SK-N-SH treated with all-trans-retinoic acid at 6 μM for 48 hours (cell line): ENCODE results near the gene DEDD2.

ENCODE experiments used
- ATAC-seq: fragments of 200-7000 bp; cut with Tn5 transposase; 3 replicates; pipeline ENCODE4 v1.9.1; 2020; ENCODE audit warnings: mild to moderate bottlenecking, moderate library complexity
- ARNTL ChIP-seq: fragments of 450-650 bp; formaldehyde crosslinking; IDR thresholded peaks from 2 replicates; pipeline ENCODE4 v1.5.0; 2020; ENCODE audit warnings: low read depth, mild to moderate bottlenecking, moderate library complexity, borderline replicate concordance
- BACH2 ChIP-seq: fragments of 250-450 bp; sonication (Bioruptor Pico); IDR thresholded peaks from 2 replicates; pipeline ENCODE4 v1.9.0; 2021; ENCODE audit warnings: mild to moderate bottlenecking, borderline replicate concordance
- ESRRG ChIP-seq: fragments of 250-450 bp; sonication (Bioruptor Pico); IDR thresholded peaks from 2 replicates; pipeline ENCODE4 v1.6.1; 2021; ENCODE audit warnings: mild to moderate bottlenecking
- GLIS3 ChIP-seq: fragments of 250-450 bp; sonication (Bioruptor Pico); IDR thresholded peaks from 2 replicates; pipeline ENCODE4 v1.5.0; 2020; ENCODE audit warnings: mild to moderate bottlenecking, moderate library complexity
- ISL1 ChIP-seq: fragments of 250-450 bp; sonication (Bioruptor Pico); IDR thresholded peaks from 2 replicates; pipeline ENCODE4 v2.1.2; 2022; ENCODE audit warnings: mild to moderate bottlenecking, moderate library complexity
- OSR1 ChIP-seq: fragments of 250-450 bp; sonication (Bioruptor Pico); IDR thresholded peaks from 2 replicates; pipeline ENCODE4 v1.8.0; 2022; ENCODE audit warnings: moderate library complexity, mild to moderate bottlenecking, inconsistent platforms
- PPARA ChIP-seq: fragments of 250-450 bp; sonication (Bioruptor Pico); IDR thresholded peaks from 2 replicates; pipeline ENCODE4 v1.5.0; 2020; ENCODE audit warnings: mild to moderate bottlenecking, borderline replicate concordance
- RARB ChIP-seq: fragments of 250-450 bp; sonication (Bioruptor Pico); IDR thresholded peaks from 2 replicates; pipeline ENCODE4 v1.8.0; 2021; ENCODE audit warnings: mild to moderate bottlenecking, moderate library complexity
- SNAI2 ChIP-seq: fragments of 250-450 bp; sonication (Bioruptor Pico); IDR thresholded peaks from 2 replicates; pipeline ENCODE4 v1.5.0; 2020; ENCODE audit warnings: mild to moderate bottlenecking, moderate library complexity
- TCF4 ChIP-seq: fragments of 250-450 bp; sonication (Bioruptor Pico); IDR thresholded peaks from 2 replicates; pipeline ENCODE4 v1.8.0; 2021; ENCODE audit warnings: mild to moderate bottlenecking, moderate library complexity, borderline replicate concordance
- TOX ChIP-seq: fragments of 250-450 bp; sonication (Bioruptor Pico); IDR thresholded peaks from 2 replicates; pipeline ENCODE4 v1.8.0; 2021; ENCODE audit warnings: mild to moderate bottlenecking, moderate library complexity, borderline replicate concordance
- ZC3H10 ChIP-seq: fragments of 250-450 bp; sonication (Bioruptor Pico); IDR thresholded peaks from 2 replicates; pipeline ENCODE4 v1.5.1; 2021; ENCODE audit warnings: mild to moderate bottlenecking, moderate library complexity
- ZFP3 ChIP-seq: fragments of 250-450 bp; sonication (Bioruptor Pico); IDR thresholded peaks from 2 replicates; pipeline ENCODE4 v1.5.0; 2020; ENCODE audit warnings: mild to moderate bottlenecking, moderate library complexity
- ZFP30 ChIP-seq: fragments of 450-650 bp; formaldehyde crosslinking; IDR thresholded peaks from 2 replicates; pipeline ENCODE4 v1.5.0; 2022; ENCODE audit warnings: mild to moderate bottlenecking, moderate library complexity
- ZNF565 ChIP-seq: fragments of 450-650 bp; formaldehyde crosslinking; conservative IDR thresholded peaks from 2 replicates; pipeline ENCODE4 v1.5.0; 2020; ENCODE audit warnings: low read depth, mild to moderate bottlenecking, moderate library complexity
- ZNF70 ChIP-seq: fragments of 450-650 bp; formaldehyde crosslinking; IDR thresholded peaks from 2 replicates; pipeline ENCODE4 v1.5.0; 2020; ENCODE audit warnings: mild to moderate bottlenecking, moderate library complexity
- ZNF8 ChIP-seq: fragments of 450-650 bp; formaldehyde crosslinking; IDR thresholded peaks from 2 replicates; pipeline ENCODE4 v1.5.0; 2020; ENCODE audit warnings: mild to moderate bottlenecking, moderate library complexity
- TF ChIP-seq, protein P1 (sequence below): fragments of 250-450 bp; sonication (Bioruptor Pico); IDR thresholded peaks from 2 replicates; pipeline ENCODE4 v1.8.0; 2021; ENCODE audit warnings: low read depth, mild to moderate bottlenecking, moderate library complexity, borderline replicate concordance
- TF ChIP-seq, protein P2 (sequence below): fragments of 250-450 bp; sonication (Bioruptor Pico); IDR thresholded peaks from 2 replicates; pipeline ENCODE4 v1.5.0; 2020; ENCODE audit warnings: mild to moderate bottlenecking, moderate library complexity
- TF ChIP-seq, protein P3 (sequence below): fragments of 250-450 bp; sonication (Bioruptor Pico); IDR thresholded peaks from 2 replicates; pipeline ENCODE4 v1.8.0; 2020; ENCODE audit warnings: mild to moderate bottlenecking, moderate library complexity, borderline replicate concordance

The DEDD2 gene

DNA sequence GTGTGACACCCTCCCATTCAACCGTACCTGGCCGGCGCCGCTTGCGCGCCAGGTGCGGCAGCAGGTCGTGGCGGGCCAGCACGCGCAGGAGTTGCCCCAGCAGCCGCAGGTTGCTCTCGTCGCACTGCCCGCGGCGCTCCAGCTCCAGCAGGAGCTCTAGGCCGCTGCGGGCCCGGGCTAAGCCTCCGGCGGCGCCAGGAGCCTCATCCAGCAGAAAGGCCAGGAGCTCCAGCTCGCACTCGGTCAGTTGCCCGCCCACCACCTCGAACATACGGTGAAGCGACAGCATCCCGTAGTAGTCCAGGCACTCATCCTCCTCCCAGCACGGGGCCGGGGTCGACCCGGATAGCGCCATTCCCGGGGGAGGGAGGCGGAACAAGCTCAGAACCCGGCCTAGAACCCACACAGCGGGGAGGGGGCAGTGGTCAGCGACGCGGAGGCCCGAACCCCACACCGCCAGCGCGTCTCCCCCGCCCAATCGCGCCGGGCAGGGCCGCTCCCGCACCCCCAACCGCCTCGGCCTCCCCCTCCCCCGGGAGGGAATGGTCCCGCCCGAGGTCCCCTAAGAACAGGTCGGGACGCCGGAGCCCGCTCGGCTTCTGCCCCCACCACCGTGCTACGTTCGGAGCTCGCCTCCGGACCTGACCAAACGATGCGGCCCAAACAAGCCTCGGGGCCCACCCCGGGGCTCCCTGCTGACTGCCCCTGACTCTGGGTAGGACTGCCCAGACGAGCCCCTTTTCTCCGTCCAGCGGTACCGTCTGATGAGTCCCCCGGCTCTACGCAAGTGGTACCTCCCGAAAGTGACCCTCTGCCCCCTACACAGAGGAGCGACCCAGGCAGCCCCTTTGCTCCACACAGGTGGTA, 591 bp downstream of the DEDD2 start:
- peak; percentile 41 for ATAC-seq
- TF ChIP-seq OSR1, result no peak
- TF ChIP-seq ZFP30 (CRISPR knock-in tag), result no peak
- no peak for TF ChIP-seq ZC3H10
- TF ChIP-seq, protein P1, sequence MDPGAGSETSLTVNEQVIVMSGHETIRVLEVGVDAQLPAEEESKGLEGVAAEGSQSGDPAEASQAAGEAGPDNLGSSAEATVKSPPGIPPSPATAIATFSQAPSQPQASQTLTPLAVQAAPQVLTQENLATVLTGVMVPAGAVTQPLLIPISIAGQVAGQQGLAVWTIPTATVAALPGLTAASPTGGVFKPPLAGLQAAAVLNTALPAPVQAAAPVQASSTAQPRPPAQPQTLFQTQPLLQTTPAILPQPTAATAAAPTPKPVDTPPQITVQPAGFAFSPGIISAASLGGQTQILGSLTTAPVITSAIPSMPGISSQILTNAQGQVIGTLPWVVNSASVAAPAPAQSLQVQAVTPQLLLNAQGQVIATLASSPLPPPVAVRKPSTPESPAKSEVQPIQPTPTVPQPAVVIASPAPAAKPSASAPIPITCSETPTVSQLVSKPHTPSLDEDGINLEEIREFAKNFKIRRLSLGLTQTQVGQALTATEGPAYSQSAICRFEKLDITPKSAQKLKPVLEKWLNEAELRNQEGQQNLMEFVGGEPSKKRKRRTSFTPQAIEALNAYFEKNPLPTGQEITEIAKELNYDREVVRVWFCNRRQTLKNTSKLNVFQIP (CRISPR knock-in tag), result no peak
- no peak for TF ChIP-seq TOX (CRISPR knock-in tag)
- TF ChIP-seq ZFP3 (CRISPR knock-in tag), result no peak
- TF ChIP-seq, protein P2, sequence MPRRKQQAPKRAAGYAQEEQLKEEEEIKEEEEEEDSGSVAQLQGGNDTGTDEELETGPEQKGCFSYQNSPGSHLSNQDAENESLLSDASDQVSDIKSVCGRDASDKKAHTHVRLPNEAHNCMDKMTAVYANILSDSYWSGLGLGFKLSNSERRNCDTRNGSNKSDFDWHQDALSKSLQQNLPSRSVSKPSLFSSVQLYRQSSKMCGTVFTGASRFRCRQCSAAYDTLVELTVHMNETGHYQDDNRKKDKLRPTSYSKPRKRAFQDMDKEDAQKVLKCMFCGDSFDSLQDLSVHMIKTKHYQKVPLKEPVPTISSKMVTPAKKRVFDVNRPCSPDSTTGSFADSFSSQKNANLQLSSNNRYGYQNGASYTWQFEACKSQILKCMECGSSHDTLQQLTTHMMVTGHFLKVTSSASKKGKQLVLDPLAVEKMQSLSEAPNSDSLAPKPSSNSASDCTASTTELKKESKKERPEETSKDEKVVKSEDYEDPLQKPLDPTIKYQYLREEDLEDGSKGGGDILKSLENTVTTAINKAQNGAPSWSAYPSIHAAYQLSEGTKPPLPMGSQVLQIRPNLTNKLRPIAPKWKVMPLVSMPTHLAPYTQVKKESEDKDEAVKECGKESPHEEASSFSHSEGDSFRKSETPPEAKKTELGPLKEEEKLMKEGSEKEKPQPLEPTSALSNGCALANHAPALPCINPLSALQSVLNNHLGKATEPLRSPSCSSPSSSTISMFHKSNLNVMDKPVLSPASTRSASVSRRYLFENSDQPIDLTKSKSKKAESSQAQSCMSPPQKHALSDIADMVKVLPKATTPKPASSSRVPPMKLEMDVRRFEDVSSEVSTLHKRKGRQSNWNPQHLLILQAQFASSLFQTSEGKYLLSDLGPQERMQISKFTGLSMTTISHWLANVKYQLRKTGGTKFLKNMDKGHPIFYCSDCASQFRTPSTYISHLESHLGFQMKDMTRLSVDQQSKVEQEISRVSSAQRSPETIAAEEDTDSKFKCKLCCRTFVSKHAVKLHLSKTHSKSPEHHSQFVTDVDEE (CRISPR knock-in tag), result no peak
- no peak for TF ChIP-seq ARNTL (CRISPR knock-in tag)
- TF ChIP-seq ZNF565 (CRISPR knock-in tag), result no peak
- TF ChIP-seq ZNF70 (CRISPR knock-in tag), result no peak
- no peak for TF ChIP-seq SNAI2 (CRISPR knock-in tag)
- no peak for TF ChIP-seq ESRRG (CRISPR knock-in tag)
- TF ChIP-seq ISL1, result no peak
- no peak for TF ChIP-seq BACH2 (CRISPR knock-in tag)

DNA sequence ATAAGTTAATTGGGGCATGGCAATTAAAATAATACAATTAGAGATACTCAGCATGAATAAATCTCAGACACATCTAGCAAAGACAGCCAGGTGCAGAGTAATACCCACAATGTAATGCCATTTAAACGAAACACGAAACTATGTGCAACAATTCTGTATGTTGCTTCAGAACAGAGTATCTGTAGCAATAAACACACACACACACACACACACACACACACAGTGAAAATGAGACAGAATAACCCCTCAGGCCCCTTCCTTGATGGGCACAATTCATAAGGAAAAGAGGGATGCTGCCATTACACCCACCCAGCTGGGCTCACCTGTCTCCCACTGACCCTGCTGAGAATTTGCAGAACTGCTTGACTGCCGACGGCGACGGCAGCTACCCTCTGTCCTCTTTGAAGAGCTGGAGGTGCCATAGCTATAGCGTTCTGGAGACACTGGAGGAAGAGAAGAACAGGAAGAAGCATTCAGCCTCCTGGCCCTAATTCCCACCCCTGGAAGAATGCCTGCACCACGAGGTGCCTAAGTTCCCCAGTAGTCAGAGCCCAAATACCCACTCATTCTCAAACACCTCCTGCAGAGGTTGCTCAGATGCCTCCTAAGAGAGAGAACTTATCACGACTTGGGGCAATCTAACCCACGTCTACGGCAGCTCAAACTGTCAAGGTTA, 2.5 kb downstream of the DEDD2 start:
- no peak for ATAC-seq
- no peak for TF ChIP-seq SNAI2 (CRISPR knock-in tag)

DNA sequence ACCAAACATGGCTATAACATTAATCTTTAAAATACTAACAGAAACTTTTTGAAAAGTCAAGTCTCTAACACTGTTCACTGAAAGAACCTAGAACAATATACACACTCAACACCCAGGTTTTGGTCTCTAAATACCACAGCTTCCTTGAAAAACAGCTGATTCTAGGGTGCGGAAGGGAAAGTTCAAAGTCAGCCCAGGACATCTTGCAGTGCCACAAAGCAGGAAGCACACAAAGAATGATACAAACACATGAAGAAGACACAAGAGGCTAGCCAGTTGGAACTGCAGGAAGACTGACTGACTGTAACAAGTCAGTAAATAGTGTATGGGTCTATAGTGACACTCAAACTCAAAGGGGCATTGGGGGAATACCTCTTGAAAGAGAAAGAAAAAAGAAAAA, 4.6 kb downstream of the DEDD2 start:
- TF ChIP-seq, protein P3, sequence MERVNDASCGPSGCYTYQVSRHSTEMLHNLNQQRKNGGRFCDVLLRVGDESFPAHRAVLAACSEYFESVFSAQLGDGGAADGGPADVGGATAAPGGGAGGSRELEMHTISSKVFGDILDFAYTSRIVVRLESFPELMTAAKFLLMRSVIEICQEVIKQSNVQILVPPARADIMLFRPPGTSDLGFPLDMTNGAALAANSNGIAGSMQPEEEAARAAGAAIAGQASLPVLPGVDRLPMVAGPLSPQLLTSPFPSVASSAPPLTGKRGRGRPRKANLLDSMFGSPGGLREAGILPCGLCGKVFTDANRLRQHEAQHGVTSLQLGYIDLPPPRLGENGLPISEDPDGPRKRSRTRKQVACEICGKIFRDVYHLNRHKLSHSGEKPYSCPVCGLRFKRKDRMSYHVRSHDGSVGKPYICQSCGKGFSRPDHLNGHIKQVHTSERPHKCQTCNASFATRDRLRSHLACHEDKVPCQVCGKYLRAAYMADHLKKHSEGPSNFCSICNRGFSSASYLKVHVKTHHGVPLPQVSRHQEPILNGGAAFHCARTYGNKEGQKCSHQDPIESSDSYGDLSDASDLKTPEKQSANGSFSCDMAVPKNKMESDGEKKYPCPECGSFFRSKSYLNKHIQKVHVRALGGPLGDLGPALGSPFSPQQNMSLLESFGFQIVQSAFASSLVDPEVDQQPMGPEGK (CRISPR knock-in tag), result no peak
- TF ChIP-seq RARB (CRISPR knock-in tag) (no peak), ZNF8 (CRISPR knock-in tag) (no peak), TCF4 (CRISPR knock-in tag) (no peak), SNAI2 (CRISPR knock-in tag) (no peak), ESRRG (CRISPR knock-in tag) (no peak), TOX (CRISPR knock-in tag) (no peak), GLIS3 (CRISPR knock-in tag) (no peak), ZFP3 (CRISPR knock-in tag) (no peak), ZC3H10 (no peak), ZNF565 (CRISPR knock-in tag) (no peak), PPARA (CRISPR knock-in tag) (no peak), ZNF70 (CRISPR knock-in tag) (no peak), BACH2 (CRISPR knock-in tag) (no peak), ARNTL (CRISPR knock-in tag) (no peak)
- TF ChIP-seq, protein P2 (CRISPR knock-in tag), result no peak
- TF ChIP-seq, protein P1 (CRISPR knock-in tag), result no peak
- ATAC-seq, result no peak
